Measurements from ENCODE around the gene FAM53B. TPM values are rescaled to one million over a fixed set of nuclear protein-coding genes. Genes with fewer than 3 reads are reported as not detected.
"Not testable (repeated sequence)": the region's sequence is repeated elsewhere in the genome, so short reads cannot be mapped to it uniquely, and the experiment has no call there.

Gene FAM53B
- total RNA-seq, 4 donors from 2014 or later = 25.2 to 43.3 (median 34.7) TPM

DNA sequence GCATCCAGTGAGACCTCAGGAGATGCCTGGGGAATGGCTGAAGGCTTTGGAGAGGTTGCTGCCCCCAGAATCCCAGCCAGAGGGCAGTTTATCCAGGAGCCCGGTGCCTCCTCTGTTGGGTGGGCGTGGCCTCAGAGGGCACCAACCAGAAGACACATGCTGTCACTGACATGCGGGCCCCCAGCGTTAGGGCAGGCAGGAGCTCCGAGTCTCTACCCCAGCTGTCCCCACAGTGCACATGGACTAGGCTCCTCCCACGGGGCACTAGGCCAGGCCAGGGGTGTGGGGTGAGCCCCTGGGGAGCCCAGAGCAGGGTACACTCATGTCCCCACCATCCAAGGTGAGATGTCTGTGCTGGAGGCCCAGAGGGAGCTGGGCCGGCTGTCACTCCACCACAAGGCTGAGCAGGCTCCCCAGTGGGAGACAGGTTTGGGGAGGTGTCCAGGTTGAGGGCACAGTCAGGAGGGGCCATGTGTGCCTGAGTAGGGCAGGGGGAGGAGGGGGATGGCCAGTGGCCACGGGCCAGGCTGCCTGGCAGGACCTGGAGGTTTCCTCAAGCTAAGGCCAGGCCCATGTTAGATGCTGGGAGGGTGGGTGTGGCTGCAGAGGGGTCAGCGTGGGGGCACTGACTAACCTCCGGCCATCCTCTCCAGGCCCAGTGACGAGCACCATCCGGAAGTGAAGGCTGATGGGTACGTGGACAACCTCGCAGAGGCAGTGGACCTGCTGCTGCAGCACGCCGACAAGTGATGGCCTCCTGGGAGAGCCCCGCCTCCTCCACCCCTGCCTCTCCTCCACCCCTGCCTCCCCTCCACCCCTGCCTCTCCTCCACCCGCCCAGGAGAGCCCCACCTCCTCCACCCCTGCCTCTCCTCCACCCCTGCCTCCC, 131.3 kb downstream of the FAM53B start:
- 61% methylated on average over 17 of the region's 18 CpGs for WGBS
- intact Hi-C loops (cut with DNase I) = no loop called here
- peaks cover 0 to 20% (median 16%) of the 10 kb centered on the region in 4 donors for H3K36me3 ChIP-seq
- TF ChIP-seq CTCF (IDR thresholded peaks at IDR 0.05) = no peak
- no peak for TF ChIP-seq EP300 (IDR thresholded peaks at IDR 0.05)
- TF ChIP-seq POLR2A (IDR thresholded peaks at IDR 0.05; ENCODE audit: low read depth) = no peak
- no peak for TF ChIP-seq POLR2AphosphoS5 (IDR thresholded peaks at IDR 0.05)
- H3K27me3 ChIP-seq = no peaks in the 10 kb centered on the region
- H3K4me3 ChIP-seq = no peak overlapping the region
- no peak for DNase-seq (ENCODE audit: extremely low spot score)
- no peaks in the 10 kb centered on the region for H3K9me3 ChIP-seq
- peaks cover 12 to 33% (median 27%) of the 10 kb centered on the region in 4 donors for H3K4me1 ChIP-seq
- peak overlapping the region in 3 of 4 donors; percentile 5 to 38 (median 13) for H3K27ac ChIP-seq (replicated peaks in 1 of 4)

DNA sequence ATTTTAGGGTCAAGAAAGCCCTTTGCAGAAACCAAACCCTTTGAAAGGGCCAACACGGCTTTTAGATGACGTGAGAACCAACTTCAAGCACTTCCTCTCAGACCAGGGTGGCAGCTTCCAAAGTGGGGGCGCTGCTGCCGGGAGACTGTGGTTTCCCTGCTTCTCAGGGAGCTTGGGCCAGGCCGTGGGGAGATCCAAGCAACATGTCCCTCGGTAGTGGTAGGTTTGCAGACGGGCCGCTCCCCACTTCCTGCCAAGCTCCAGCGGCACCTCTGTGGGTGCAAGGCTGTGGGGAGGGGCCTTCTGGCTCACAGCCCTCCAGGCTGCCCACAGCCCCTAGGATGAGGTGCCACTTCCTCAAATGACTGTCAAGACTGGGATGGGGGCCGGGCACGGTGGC, 132.4 kb downstream of the FAM53B start:
- intact Hi-C loops (cut with DNase I) = no loop called here
- DNase-seq (ENCODE audit: extremely low spot score) = no peak
- peaks cover 0 to 8% (median 6%) of the 10 kb centered on the region in 4 donors for H3K36me3 ChIP-seq
- 71% methylated on average over 6 of the region's 11 CpGs for WGBS
- peak overlapping the region in 1 of 4 donors; percentile 5 for H3K27ac ChIP-seq (replicated peaks in 1 of 4)
- no peak overlapping the region for H3K4me3 ChIP-seq
- no peaks in the 10 kb centered on the region for H3K9me3 ChIP-seq
- H3K27me3 ChIP-seq = no peaks in the 10 kb centered on the region
- peaks cover 12 to 33% (median 27%) of the 10 kb centered on the region in 4 donors for H3K4me1 ChIP-seq
- TF ChIP-seq POLR2A (IDR thresholded peaks at IDR 0.05; ENCODE audit: low read depth) = no peak
- TF ChIP-seq EP300 (IDR thresholded peaks at IDR 0.05) = no peak
- no peak for TF ChIP-seq POLR2AphosphoS5 (IDR thresholded peaks at IDR 0.05)
- no peak for TF ChIP-seq CTCF (IDR thresholded peaks at IDR 0.05)

- H3K9me3 ChIP-seq; intact Hi-C loops (cut with DNase I); DNase-seq (ENCODE audit: extremely low spot score); H3K27me3 ChIP-seq; H3K36me3 ChIP-seq; H3K27ac ChIP-seq (replicated peaks in 1 of 4); H3K4me3 ChIP-seq: not testable (repeated sequence)
- WGBS = 72% methylated on average over 6 of the region's 17 CpGs
- peaks cover 12 to 33% (median 29%) of the 10 kb centered on the region in 4 donors for H3K4me1 ChIP-seq
These were observed 133.3 kb downstream of the FAM53B start for GRCh38 chr10:124610851-124611250.

DNA sequence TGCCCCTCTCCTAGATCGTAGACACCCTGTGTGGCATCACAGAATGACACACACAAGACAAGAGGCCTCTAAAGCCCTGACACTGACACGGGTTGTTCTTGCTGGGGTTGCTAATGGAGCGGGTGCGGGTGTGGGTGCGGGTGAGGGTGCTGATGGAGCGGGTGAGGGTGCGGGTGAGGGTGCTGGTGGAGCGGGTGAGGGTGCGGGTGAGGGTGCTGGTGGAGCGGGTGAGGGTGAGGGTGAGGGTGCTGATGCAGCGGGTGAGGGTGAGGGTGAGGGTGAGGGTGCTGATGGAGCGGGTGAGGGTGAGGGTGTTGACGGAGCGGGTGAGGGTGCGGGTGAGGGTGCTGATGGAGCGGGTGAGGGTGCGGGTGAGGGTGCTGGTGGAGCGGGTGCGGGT, 134.0 kb downstream of the FAM53B start:
- H3K36me3 ChIP-seq; H3K9me3 ChIP-seq; DNase-seq (ENCODE audit: extremely low spot score); H3K27ac ChIP-seq (replicated peaks in 1 of 4); intact Hi-C loops (cut with DNase I); H3K4me3 ChIP-seq; H3K27me3 ChIP-seq: not testable (repeated sequence)
- 96% methylated on average over 18 of the region's 19 CpGs for WGBS
- H3K4me1 ChIP-seq = peaks cover 12 to 33% (median 30%) of the 10 kb centered on the region in 4 donors

DNA sequence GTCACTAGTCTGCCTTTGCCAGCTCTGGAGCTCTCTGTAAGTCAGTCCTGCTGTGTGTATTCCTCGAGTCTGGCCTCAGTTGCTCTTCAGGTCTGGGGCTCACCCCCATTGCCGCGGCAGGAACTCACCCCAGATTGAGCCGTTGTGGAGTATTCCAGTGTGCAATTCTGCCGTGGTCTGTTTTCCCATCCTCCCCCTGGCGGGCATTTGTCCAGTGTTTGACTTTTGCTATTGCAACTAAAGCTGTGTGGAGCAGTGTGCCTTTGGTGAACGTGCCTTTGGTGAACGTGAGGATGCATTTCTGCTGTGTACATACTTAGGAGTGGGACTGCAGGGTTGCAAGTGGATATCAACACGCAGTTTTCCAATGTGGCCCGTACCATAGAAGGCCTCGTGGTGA, 134.5 kb downstream of the FAM53B start:
- H3K4me3 ChIP-seq = no peak overlapping the region
- no peaks in the 10 kb centered on the region for H3K27me3 ChIP-seq
- peaks cover 12 to 34% (median 30%) of the 10 kb centered on the region in 4 donors for H3K4me1 ChIP-seq
- intact Hi-C loops (cut with DNase I) = no loop called here
- TF ChIP-seq POLR2AphosphoS5 (IDR thresholded peaks at IDR 0.05) (no peak), EP300 (IDR thresholded peaks at IDR 0.05) (no peak), CTCF (IDR thresholded peaks at IDR 0.05) (no peak)
- H3K27ac ChIP-seq (replicated peaks in 1 of 4) = no peak overlapping the region
- 79% methylated on average over 9 of the region's 11 CpGs for WGBS
- DNase-seq (ENCODE audit: extremely low spot score) = no peak
- no peaks in the 10 kb centered on the region for H3K9me3 ChIP-seq
- H3K36me3 ChIP-seq = no peaks in the 10 kb centered on the region

All from esophagus muscularis mucosa (tissue), 4 donors.